ENCODE measurements around the gene TRIM68.

TRIM68 gene, protein sequence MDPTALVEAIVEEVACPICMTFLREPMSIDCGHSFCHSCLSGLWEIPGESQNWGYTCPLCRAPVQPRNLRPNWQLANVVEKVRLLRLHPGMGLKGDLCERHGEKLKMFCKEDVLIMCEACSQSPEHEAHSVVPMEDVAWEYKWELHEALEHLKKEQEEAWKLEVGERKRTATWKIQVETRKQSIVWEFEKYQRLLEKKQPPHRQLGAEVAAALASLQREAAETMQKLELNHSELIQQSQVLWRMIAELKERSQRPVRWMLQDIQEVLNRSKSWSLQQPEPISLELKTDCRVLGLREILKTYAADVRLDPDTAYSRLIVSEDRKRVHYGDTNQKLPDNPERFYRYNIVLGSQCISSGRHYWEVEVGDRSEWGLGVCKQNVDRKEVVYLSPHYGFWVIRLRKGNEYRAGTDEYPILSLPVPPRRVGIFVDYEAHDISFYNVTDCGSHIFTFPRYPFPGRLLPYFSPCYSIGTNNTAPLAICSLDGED

DNA sequence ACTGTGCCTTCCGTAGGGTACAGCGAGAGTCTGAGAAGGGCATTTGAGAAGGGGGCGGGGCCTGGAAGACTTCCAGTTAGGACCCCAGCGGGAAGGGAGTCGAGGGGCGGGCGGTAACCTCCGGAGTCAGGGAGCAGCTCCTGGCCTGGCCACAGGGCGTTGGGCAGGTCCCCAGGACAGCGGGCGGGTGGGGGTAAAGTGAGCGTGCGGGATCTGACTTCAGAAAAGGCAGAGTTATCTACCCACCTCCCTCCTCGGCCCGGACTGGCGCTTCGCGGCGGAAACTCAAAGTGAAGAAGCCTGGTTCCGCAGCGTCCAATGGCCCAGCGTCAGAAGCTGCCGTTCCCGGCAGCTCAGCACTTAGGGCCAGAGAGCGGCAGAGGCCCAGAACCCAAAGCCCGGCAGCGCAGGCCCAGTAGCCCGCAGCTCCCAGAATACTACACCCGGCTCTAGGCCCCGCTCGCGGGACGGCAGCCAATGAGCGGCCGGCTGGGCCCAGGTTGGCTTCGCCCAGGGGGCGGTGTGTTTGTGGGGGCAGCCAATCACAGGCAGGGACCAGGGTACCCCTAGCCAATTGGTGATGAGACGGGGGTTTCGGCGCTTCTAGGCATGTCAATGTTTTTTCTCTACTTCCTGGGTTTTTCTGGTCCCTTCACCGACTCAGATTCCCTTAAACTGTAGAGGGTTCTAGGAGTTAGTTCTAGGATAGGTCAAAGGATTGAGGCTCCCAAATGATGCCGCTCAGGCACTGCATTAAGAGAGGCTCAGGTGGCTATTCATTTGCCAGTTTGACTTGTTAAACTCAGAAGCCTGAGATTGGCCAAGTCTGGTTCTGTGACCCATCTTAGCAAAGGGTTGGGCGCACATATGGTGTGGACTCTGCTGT is at the start of gene TRIM68:
Gene TRIM68, minus strand, starts transcription at position 451 of the 886 bp plus-strand sequence. CDS start 2,727 bp downstream, outside the sequence.
- no peak for DNase-seq

DNA sequence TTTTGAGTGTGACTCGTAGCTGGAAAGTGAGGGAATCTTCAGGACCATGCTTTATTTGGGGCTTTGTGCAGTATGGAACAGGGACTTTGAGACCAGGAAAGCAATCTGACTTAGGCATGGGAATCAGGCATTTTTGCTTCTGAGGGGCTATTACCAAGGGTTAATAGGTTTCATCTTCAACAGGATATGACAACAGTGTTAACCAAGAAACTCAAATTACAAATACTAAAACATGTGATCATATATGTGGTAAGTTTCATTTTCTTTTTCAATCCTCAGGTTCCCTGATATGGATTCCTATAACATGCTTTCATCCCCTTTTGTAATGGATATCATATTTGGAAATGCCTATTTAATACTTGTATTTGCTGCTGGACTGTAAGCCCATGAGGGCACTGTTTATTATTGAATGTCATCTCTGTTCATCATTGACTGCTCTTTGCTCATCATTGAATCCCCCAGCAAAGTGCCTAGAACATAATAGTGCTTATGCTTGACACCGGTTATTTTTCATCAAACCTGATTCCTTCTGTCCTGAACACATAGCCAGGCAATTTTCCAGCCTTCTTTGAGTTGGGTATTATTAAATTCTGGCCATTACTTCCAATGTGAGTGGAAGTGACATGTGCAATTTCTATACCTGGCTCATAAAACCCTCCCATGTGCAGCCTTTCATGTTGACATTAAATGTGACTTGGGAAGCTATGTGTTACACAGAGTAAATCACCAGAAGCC is 46.8 kb upstream of the TRIM68 start:
- no peak for DNase-seq

DNA sequence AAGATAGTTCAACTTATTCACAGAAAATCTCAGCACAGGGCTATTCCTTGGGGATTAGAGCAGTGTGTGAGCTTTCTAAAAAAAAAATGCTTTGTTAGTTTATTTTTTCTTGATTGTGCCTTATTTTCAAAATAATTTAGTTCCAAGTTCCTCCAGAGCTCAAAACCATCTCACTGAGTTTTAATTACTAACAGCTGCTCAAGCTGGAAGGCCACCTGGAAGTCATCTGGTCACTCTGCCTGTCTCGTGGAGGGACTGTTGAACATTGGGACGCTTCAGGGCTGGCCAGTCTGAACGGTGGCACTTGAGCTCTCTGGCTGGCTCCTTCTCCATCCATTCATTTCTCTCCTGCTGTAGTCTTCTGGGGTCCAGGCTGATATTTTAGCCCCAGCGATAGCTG is 39.7 kb upstream of the TRIM68 start:
- DNase-seq: no peak

DNA sequence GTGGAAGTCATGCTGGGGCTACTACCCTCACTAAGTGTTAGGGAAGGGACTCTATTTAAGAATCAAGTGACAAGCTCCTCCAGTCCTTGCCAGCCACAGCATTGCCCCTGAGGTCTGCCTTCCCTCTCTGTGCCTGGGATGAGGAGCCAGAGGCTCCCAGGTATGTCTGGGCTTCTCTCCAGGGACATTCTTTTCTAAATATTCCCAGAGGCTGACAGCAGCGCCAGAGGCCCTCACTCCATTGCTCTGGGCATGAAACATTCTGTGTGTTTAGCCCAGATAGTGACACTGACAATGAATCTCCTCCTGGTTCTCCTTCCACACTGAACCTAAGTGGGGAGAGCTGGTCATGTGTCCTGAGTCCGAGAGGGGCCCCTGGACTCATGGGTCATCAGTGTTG is 37.9 kb upstream of the TRIM68 start:
- no peak for DNase-seq

DNA sequence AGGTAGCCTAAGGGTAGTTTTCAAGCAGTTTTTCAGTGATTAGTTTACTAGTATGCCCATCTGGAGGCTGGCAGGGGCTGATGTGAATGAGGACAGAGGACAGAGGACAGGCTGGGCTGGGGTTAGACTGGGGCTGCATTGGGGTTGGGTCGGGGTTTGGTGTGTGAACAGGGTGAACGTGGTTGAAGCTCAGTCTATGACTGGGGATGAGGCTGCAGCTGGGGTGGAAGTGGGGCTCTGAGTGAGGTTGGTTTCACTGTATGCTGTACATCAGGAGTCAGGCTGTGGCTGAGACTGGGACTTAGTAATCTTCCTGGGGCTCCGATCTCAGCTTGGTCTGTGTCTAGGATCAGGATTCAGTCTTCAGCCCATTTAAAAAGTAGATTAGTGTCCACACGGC is 36.2 kb upstream of the TRIM68 start:
- no peak for DNase-seq

DNA sequence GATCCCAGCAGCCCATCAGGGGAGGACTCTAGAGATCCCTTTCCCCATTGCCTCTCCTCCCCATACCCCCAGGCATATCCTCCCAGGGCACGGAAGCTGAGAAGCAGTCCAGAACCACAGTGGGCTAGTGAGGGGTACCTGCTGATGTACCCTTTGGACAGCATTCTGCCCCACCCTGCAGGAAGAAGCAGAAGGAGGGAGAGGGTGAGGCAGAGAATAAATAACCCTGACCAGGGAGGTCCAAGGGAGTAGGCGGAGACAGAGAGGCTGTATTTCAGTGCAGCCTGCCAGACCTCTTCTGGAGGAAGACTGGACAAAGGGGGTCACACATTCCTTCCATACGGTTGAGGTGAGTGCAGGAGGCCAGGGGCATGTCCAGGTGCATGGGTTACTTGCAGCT is 35.7 kb upstream of the TRIM68 start, which contains the start of gene OR51E1:
Gene OR51E1, plus strand, starts transcription at position 301 of the 400 bp plus-strand sequence. CDS start 8,545 bp downstream, outside the sequence.
- no peak for DNase-seq

DNA sequence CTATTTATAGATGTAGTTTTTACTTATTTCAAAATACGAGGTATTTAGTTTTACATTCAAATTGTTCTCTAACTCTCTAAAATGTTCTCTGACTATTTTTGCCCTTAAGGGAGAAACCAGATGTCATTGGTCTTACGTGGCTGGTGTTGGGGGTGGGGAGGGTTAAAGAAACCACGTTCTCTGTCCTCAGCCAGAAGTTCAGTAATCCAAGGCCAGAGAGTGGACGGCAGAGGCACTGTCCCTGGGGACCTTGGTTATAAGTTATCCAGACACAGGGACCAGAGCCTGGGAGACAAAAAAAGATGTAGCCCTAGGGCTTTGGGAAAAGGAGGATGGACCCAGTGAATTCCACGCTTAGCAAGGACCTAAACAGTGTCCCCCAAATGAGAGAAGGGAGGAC is 35.0 kb upstream of the TRIM68 start:
- no peak for DNase-seq

DNA sequence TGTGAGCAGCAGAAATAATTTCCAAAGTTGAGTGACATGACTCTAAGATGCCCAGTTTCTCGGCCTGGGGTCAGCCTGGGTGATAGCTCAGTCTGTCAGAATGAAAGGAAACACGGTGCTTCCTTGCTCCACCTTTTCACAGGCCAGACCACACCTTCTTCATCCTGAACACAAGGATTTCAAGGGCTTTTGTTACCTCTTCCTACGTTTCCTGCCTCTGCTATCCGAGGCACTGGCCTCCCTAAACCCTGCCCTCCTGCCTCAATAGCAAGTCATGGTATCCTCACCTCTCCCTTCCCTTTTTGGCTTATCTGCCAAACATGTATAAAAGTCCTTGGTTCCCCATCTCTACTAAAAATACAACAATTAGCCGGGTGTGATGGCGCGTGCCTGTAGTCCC is 34.0 kb upstream of the TRIM68 start:
- no peak for DNase-seq

DNA sequence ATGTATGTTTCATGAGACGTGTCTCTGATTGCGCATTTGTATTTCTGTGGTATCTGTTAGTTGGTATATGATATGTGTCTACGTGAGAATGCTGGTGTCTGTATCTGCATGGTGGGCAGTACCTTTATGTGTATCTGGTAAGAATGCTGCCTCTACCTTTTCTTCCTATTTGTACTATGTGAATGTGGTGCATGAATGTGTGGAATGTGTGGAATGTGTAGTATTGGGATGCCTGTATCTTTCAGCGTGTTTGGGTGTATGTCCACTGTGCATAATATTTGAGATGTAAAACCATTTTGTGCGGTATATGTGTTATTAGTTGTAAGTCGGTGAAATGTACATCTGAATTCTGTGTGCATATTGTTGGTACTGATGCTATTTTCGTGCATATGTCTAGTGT is 33.5 kb upstream of the TRIM68 start:
- no peak for DNase-seq

DNA sequence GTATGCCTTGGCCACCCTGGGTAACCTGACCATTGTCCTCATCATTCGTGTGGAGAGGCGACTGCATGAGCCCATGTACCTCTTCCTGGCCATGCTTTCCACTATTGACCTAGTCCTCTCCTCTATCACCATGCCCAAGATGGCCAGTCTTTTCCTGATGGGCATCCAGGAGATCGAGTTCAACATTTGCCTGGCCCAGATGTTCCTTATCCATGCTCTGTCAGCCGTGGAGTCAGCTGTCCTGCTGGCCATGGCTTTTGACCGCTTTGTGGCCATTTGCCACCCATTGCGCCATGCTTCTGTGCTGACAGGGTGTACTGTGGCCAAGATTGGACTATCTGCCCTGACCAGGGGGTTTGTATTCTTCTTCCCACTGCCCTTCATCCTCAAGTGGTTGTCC is 31.9 kb upstream of the TRIM68 start:
- DNase-seq: no peak

DNA sequence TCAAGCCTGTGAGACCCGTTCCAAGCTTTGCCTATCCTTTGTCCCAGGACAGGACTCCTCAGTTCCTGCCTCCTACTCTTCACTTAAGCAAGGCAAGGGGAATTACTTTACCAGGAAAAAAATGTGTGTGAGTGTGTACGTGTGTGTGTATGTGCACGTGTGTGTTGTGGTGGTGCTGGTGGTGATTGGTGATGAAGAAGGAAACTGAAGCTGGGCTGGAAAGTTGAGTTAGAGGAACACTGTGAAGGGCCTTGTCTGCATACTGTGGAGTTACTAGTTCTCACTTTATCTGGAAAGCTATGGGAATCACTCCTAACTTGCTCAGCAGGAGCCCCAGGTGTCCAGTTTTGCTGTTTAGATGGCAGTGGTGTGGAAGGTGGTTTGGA is 29.6 kb upstream of the TRIM68 start:
- DNase-seq: no peak

DNA sequence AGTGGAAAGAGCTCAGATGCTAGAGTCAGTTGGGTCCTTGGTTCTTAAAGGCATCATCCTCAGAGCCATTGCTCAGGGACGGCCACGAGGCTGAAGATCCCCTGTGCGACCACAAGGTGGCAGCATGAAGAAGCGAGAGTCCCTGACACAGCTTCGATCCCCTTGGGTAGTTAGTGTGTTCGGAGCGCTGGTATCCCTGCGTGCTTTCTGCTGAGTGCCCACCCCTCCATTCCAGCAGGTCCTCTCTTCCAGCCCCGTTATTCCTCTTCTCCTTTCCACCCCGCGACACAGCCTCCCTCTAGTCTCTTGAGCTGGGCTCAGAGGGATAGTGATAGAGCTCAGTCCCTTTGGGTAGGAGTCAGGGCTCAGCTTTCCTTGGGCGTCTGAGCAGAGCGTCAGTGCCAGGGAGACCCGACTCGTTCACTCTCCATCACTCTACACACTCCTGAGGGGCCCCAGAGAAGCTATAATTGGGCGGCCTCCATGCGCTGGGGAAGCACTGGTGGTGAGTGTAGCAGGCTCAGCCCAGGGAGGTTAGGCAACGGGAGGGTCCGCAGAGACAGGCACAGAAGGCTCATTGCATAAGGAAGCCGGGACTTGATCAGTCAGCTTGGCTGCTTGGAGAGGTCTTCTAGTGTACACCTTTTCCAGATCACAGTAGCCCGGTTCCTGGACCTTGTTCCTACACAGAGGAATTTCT is 29.1 kb upstream of the TRIM68 start, which contains the start of gene OR51D1:
Gene OR51D1, plus strand, starts transcription at position 516 of the 700 bp plus-strand sequence. CDS start 2,314 bp downstream, outside the sequence.
- peak; percentile 5 for DNase-seq

DNA sequence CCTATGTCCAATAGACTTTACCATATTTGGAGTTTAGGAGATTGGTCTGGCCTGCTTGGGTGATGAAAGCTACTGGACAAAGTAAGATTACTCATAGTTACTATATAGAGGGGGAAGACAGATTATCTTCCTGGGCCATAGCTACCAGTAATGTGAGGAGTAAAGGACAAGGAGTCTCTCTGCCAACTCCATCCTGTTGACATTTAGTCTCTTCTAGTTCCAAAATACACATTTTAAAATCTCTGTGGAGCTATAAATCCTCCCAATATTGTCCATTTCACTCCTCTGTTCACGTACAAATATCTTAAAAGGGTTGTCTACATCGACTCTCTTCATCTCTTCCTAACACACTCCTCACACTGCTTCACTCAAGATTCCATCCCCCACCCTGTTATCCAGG is 28.1 kb upstream of the TRIM68 start:
- DNase-seq: no peak

DNA sequence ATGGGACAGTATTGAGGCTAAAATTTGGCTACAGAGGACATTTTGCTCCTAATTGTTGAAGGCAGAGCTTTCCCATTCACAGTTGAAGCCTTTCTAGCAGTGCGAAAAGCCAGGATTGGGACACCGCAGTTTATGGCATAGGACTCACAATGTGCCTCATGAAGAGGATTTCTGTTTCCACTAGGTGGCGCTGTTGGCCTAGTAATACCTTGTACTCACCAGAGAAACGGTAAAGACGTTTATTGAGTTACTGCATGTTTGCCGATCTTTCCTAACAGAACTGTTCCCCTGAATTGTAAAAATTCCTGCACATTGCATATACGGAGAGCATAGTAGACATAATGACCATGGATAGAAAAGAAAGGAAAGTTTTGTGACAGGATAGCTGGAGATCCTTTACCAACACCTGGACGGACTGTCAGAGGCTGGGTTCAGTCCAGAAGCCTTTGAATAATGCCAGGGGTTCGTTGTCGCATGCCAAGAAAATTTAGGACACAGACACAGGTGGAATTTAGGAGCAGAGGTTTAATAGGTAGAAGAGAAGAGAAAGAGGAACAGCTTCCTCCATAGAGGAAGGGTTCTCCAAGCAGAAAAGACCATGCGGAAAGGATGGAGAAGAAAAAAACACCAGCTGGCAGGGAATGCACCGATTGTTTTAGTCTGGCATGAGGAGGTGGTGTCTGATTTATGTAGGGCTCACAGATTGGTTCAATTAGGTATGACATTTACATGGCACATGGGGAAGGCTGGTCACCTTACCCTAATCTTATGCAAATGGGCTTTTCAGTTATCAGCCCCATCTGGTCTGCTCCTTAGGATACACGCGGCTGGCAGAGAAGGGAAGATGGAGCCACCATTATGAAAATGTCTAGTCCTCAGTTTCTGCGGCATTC is 18.4 kb upstream of the TRIM68 start:
- peak; percentile 59 for DNase-seq

DNA sequence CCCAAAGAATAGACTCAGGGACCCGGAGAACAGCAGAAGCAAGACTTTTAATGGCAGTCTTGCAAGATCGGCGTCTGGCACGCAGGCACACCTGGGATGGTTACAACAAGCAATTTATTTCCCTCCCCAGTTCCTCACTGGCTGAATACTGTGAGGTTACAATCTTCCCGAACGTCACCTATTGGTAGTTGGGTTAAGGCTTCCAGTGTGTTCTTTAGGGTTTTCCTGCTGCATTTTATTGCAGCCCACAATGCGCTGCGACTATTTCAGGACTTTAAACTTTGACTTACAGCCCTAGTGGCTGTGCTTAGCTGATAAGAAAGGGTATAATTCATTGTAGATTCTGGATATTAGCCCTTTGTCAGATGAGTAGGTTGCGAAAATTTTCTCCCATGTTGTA is 11.5 kb upstream of the TRIM68 start:
- DNase-seq: no peak

DNA sequence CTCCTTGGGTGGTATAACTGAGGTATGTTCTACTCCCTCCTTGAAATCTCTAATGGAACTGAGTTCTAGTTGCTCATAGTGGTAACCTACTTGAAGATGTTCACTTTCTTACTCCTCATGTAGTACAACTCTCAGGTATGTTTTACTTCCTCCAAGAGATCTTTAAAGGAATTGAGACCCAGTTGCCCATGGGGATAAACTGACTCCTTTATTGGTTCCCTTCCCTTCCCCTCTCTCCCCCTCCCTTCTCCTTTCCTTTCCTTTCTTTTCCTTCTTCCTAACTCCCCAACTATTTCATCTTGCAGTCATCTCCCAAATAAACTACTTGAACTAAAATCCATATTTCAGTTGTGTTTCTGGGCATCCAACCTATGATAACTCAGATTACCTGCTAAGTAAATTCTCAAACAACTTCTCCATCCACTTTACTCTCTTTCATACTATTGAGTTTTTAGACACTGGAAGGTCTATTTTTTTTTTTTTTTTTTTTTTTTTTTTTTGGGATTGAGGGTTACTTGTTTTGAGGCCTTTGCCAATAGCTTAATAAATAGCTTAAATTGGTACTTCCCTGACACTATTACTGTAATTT is 7.9 kb upstream of the TRIM68 start:
- DNase-seq: no peak

DNA sequence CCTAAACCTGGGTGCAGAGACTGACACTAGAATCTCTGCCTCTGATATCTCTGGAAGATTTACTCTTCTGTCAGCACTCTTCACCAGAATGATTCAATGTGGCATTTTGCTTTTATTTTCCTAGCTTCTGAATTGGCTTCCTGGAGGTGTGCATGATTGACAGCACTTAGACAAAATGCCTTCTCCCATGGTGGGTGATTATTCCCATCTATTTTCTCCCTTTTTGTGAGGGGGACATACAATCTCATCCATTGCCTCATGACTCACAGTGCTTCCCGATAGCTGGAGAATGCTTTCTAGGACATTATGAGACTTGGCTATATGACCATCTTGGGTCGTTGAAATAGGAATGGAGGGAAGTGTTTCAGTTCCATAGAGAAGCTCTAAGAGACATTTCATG is 4.0 kb upstream of the TRIM68 start:
- no peak for DNase-seq

DNA sequence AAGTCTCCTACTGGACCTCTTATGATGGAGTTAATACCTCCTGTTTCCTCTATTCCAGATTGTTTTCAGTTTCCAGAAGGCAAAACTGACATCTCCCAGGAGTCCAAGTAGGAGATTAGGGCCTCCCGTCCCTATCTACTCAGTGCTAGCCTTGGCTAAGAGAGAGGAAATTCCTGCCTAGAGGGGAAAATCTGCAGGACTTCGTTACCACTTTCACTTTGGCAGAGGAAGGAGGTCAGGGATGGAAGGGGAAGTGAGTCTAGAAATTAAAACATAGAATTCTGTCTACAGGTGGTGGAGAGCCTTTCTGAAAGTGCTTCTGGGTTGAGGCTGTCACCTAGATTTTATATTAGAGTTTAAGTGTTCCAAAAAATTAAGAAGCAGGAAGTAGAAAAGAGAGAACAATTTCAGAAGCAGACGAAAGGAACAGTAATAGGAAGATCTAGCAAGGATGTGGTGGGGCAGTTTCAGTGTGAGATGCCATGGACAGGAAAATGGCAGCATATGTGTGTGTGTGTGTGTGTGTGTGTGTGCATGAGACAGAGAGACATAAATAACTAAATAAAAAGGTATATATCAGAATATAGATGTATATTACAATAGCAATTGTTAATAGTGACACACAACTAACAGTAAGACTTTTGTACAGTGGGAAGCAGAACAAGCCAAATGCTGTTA is 2.4 kb upstream of the TRIM68 start:
- no peak for DNase-seq

DNA sequence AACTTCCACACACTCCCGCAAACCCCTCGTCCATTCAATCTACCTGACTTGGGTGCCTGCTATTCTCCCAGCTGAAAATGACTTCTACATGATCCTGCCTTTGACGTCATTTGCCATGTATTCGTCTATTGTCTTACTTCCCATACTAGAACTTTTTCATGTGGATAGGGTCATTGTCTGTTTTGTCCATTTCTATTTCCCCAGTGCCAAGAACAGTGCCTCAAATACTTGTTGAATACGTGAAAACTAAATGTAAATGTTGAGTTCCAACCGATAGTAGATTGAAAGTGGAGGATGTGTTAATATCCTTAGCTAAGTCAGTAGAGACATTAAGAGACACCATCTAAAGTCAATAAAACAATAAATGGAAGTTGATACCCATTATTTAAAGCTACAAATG is 935 bp downstream of the TRIM68 start:
- no peak for DNase-seq

Measured in DMS79 (cell line).